Large intestine (tissue), 3 donors: ENCODE data around the gene TRAF3IP3. TPM values are rescaled to one million over a fixed set of nuclear protein-coding genes. Genes with fewer than 3 reads are reported as not detected.
A peak's percentile ranks its signal among the peaks of the same experiment; 100 is the strongest.

Source experiments
- DNase-seq, 2 donors: peaks; one replicate each; pipeline versions ENCODE4 v3.0.0 to v3.0.0-alpha.2; 2013
- H3K27ac ChIP-seq: one replicate; pipeline ENCODE4 v1.5.1; 2013; ENCODE audit warnings: low read length
- H3K27me3 ChIP-seq: 2 replicates; pipeline ENCODE4 v1.6.1; 2013; ENCODE audit warnings: low read length; ENCODE audit not compliant: control insufficient read depth, insufficient read depth
- H3K36me3 ChIP-seq: 2 replicates; pipeline ENCODE4 v1.6.1; 2013; ENCODE audit warnings: low read length; ENCODE audit not compliant: control insufficient read depth, insufficient read depth
- H3K4me1 ChIP-seq: one replicate; pipeline ENCODE4 v1.6.1; 2013; ENCODE audit warnings: low read length; ENCODE audit not compliant: control insufficient read depth, insufficient read depth
- H3K4me3 ChIP-seq: one replicate; pipeline ENCODE4 v1.5.1; 2013; ENCODE audit warnings: low read length
- H3K9me3 ChIP-seq: one replicate; pipeline ENCODE4 v1.6.1; 2013; ENCODE audit warnings: mild to moderate bottlenecking, low read depth, low read length, moderate library complexity; ENCODE audit not compliant: control insufficient read depth
- WGBS: methylation state at CpG from one replicate; pipeline ENCODE4 v1.1.5; 2013; ENCODE audit warnings: low lambda C conversion rate; ENCODE audit not compliant: insufficient coverage; 5-methylcytosine and 5-hydroxymethylcytosine counted together
- polyA plus RNA-seq: library from polyadenylated mRNA; unstranded; fragments of 120-200 nt; gene quantifications from one replicate; pipeline ENCODE4 v1.2.1, GENCODE V29; 2013

TRAF3IP3 gene
- polyA plus RNA-seq, 1 donor, result 21.0 TPM

DNA sequence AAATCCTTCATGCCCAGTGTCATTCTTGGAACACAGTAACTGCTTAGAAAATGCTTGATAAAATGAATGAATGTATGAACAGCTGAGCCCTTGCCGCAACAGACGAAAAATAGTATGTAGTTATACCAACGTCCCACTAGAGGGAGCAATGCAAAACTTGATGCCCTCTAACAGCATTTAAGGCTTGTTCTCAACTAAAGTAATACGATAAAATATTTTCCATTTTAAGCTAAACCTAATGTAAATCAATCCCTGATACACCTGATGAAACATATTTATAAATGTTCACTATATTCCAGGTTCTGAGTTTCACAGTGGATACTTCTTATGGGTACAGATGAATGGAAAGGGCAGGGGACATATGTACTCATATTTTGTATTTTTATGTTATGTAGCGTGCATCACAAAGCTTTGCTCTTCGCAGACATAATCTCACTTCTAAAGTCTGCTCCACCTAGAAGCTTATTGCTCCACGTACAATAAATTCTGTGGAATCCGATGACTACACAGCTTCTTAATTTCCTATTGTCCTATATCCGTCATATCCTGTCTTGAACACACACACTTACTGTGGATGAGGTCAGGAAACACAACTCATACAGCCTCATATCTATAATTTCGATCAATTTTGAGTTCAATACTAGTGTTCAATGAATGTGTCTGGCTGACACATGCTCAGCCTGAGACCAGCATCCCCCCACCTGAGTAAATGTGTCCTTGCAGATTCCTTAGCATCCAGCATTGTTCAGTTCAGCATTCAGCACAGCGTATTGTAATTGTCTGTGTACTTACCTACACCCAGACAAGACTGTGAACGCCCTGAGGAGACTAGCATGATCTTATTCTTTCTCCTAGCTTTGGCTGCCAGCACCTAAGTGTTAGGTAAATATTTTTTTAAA, 67.5 kb downstream of the TRAF3IP3 start:
- Histone ChIP-seq H3K27me3 (no peaks in the 10 kb centered on the region), H3K4me3 (no peak overlapping the region), H3K36me3 (no peaks in the 10 kb centered on the region), H3K9me3 (no peaks in the 10 kb centered on the region), H3K27ac (no peak overlapping the region), H3K4me1 (peaks cover 15% of the 10 kb centered on the region)
- WGBS, result 78% methylated on average over 3 of the region's 12 CpGs
- peak; percentile 39 to 59 for DNase-seq

GRCh38 chr1:209825591-209826434, 70.0 kb downstream of the TRAF3IP3 start:
- Histone ChIP-seq H3K4me1 (peaks cover 7% of the 10 kb centered on the region), H3K4me3 (no peak overlapping the region), H3K36me3 (peaks cover 2% of the 10 kb centered on the region), H3K27ac (peak overlapping the region; percentile 57), H3K27me3 (no peaks in the 10 kb centered on the region), H3K9me3 (no peaks in the 10 kb centered on the region)
- WGBS, result 20% methylated on average over 1 of the region's 11 CpGs
- DNase-seq, result peak in 1 of 2 donors; percentile 59

- H3K4me3 ChIP-seq, result peak within 1 kb of the TSS; percentile 76
- DNase-seq, result peak; percentile 94 to 96
- no peaks in the 10 kb centered on the region for H3K9me3 ChIP-seq
- peaks cover 6% of the 10 kb centered on the region for H3K4me1 ChIP-seq
- H3K27me3 ChIP-seq, result no peaks in the 10 kb centered on the region
- H3K27ac ChIP-seq, result peak within 1 kb of the TSS; percentile 60
- no CpG with 5 or more reads among the region's 51 CpGs for WGBS
- H3K36me3 ChIP-seq, result peaks cover 11% of the 10 kb centered on the region
Observed at GRCh38 chr1:209827384-209828262, 71.8 kb downstream of the TRAF3IP3 start, which contains the start of gene UTP25. Gene UTP25 (plus strand): TSS chr1:209827972. CDS start chr1:209828064, 92 bp downstream.

DNA sequence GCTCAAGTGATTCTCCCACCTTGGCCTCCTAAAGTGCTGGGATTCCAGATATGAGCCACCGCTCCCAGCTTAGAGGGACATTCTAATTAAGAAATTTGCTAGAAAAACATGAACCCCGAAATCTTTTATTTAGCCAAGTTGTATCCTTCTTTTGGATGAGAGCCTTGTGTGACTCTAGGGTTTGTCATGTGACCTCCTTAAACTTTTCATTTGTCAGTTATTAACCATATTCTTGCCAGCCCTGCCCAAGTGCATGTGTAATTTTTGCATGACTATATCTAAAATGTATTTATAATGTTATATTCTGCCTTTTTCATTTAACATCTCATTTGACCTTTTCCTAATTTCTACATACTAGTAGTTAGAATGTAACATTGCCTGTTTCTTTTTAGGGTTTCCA, 73.9 kb downstream of the TRAF3IP3 start:
- peaks cover 29% of the 10 kb centered on the region for H3K36me3 ChIP-seq
- WGBS, result no CpG with 5 or more reads among the region's 2 CpGs

GRCh38 chr1:209830722-209831121, 74.9 kb downstream of the TRAF3IP3 start:
- peaks cover 39% of the 10 kb centered on the region for H3K36me3 ChIP-seq
- peaks cover 3% of the 10 kb centered on the region for H3K4me1 ChIP-seq
- DNase-seq, result no peak
- H3K4me3 ChIP-seq, result no peak overlapping the region
- no peak overlapping the region for H3K27ac ChIP-seq
- no peaks in the 10 kb centered on the region for H3K27me3 ChIP-seq
- no peaks in the 10 kb centered on the region for H3K9me3 ChIP-seq
- 100% methylated on average over 2 of the region's 3 CpGs for WGBS

More for the DNA sequence above, 73.9 kb downstream of the TRAF3IP3 start:
- H3K9me3 ChIP-seq, result no peaks in the 10 kb centered on the region
- no peak for DNase-seq
- no peak overlapping the region for H3K27ac ChIP-seq
- no peak overlapping the region for H3K4me3 ChIP-seq
- H3K4me1 ChIP-seq, result peaks cover 3% of the 10 kb centered on the region
- H3K27me3 ChIP-seq, result no peaks in the 10 kb centered on the region

GRCh38 chr1:209831615-209832014, 75.8 kb downstream of the TRAF3IP3 start:
- WGBS, result no CpG with 5 or more reads among the region's 1 CpG
- DNase-seq, result no peak
- Histone ChIP-seq H3K36me3 (peaks cover 43% of the 10 kb centered on the region), H3K9me3 (no peaks in the 10 kb centered on the region), H3K4me3 (no peak overlapping the region), H3K4me1 (peaks cover 3% of the 10 kb centered on the region), H3K27me3 (no peaks in the 10 kb centered on the region), H3K27ac (no peak overlapping the region)

Other genes with a start within 250 kb of the TRAF3IP3 start
- 0.63 TPM for gene CAMK1G, start 172.3 kb upstream of the TRAF3IP3 start, polyA plus RNA-seq
- 156 TPM for gene LAMB3, start 103.6 kb upstream of the TRAF3IP3 start, polyA plus RNA-seq
- gene G0S2, start 80.6 kb upstream of the TRAF3IP3 start, polyA plus RNA-seq, result 167 TPM
- gene HSD11B1, start 51.2 kb upstream of the TRAF3IP3 start, polyA plus RNA-seq, result 0.31 TPM
- gene C1orf74, start 28.5 kb downstream of the TRAF3IP3 start, polyA plus RNA-seq, result 4.7 TPM
- 68.0 TPM for gene IRF6, start 50.1 kb downstream of the TRAF3IP3 start, polyA plus RNA-seq
- gene UTP25, start 71.9 kb downstream of the TRAF3IP3 start, polyA plus RNA-seq, result 8.4 TPM
- 1.0 TPM for gene SYT14, start 182.2 kb downstream of the TRAF3IP3 start, polyA plus RNA-seq